ENCODE results near the gene MDH1.

MDH1 gene

DNA sequence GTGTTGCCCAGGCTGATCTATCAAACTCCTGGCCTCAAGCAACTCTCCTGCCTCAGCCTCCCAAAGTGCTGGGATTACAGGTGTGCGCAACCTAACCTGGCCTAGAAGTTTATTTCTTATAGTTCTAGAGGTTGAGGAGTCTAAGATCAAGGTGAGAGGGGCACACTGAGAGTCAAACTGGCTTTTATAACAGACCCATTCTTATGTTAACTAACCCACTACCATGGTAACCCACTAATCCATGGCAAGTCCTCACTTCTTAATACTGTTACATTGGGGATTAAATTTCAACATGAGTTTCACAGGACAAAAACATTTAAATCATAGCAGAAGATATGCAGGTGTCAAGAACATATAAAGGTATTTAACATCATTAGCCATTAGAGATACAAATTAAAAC is 50.6 kb downstream of the MDH1 start:
- DNase-seq, result no peak

DNA sequence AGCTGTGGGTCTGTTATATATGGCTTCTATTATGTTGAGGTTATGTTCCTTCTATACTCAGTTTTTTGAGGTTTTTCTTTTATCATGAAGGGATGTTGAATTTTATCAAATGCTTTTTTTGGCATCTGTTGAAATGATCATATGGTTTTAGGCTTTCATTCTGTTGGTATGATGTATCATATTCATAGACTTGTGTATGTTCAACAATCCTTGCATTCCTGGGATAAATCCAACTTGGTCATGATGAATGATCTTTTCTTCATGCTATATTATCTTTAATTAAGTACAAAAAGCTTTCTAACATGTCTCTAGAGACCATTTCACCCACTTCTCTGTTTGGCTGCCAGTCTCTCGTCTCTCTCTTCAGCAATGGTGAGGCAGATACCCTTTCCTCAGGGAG is 54.2 kb downstream of the MDH1 start:
- no peak for DNase-seq

DNA sequence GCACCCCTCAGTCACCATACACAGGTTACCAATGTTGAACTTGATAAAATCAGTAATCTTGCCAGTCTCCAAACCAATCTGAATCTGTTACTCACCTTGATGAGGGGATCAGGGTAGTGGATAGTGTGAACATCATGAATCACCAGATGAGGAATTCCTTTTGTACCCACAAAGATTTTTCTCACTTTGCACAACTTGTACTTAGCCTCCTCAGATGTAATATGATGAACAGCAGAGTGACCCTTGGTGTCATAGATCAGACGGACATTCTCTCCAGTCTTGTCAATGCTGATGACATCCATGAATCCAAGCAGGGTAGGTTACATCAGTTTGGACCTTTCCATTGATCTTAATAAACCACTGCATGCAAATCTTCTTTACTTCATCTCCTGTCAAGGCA is 54.7 kb downstream of the MDH1 start:
- DNase-seq, result no peak

DNA sequence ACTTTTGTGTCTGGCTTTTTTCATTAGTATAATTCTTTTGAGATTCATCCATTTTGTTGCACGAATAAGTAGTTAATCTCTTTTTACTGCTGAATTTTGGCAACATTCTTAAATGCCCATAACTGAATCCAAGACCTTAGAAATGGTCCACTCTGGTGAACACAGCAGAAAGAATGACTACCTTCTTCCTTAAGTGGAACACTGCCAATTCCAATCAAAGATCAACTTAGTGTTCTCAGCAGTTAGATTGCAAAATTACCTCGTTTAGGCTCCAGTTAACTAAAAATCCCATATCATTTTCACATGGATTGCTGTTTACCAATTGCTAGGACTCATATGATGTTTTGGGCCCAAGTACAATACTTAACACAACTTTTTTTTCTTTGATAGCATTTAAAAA is 59.9 kb downstream of the MDH1 start:
- DNase-seq, result no peak

DNA sequence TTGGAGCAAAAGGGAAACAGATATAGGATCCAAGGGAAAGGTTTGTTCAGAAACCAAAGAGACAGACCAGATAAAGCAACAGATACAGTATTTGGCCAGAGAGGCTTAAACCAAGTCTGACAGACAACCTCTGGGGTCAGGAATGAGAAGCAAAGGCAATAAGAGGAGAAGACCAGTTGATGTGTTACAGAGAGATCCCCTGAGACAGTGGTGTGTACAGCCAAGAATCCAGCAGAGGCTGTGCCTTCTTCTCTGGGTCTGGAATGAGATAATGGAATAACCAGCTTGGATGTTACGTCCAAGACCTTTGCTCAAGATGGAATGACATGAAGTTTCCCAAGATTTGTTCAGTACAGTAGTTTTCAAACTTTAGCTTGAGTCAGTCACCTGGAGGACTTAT is 61.1 kb downstream of the MDH1 start:
- DNase-seq, result no peak

DNA sequence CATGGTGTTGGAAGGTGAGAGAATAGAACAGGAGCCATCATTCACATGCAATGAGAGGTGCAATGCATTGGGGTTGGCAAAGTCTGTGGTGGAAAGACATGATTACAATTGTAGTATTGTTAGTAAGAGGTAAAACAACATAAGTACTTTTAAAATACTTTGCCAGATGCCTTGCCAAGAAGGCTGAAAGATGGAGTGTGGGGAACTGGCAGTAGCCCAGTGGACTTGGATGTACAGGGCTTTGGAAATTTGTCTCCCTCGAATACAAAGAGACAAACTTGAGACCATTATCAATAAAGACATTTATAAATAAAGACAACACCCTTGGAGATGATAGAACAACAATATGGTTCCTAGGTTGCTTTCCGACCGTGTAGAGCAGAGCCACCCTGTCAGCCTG is 62.0 kb downstream of the MDH1 start:
- no peak for DNase-seq

DNA sequence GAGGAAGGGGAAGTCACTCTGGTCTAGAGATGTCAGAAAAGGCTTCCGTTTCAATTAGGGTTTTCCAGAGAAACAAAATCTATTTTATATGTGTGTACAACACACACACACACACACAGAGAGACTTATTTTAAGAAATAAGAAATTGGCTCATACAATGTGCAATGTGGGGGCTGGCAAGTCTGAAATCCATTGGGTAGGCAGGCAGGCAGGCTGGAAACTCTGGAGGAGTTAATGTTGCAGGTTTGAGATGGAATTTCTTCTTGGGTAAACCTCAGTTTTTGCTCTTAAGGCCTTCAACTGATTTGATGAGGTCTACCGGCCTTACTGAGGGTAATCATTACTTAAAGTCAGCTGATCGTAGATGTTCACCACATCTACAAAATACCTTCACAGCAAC is 62.6 kb downstream of the MDH1 start:
- DNase-seq, result no peak

DNA sequence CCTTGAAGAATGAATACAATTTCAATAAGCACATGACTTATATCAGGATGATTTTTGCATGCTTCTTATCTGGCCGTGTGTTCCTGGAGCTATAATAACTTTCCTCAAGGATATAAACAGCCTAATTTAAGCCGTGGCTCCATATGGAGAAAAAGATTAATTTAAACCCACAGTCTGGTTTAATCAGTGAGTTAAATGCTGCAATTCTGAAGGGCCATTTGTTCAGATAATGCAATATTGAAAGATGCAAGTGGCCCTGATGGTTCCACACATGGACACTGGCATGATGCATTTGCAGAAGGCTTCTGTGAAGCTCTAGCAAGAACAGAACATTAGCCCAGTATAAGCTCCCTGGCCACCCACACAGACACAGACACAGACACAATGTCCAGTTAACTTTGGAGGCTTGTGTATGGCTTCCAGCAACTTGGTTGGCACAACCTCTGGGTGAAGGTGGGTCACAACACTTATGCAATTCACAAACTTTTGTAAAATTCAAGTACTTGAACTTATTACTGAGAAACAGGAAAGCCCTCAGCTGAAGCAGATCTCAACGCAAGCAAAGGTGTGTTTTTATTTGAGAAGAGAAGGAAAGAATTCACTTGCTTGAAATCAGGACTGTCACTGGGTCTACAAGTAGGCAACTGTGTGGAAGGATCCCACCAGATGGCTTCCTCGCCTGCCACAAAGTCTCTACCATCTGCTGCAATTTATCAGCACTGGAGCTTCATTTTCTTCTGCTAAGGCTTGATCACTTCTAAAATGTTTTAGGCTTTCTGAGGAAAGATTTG is 63.3 kb downstream of the MDH1 start:
- DNase-seq, result no peak

DNA sequence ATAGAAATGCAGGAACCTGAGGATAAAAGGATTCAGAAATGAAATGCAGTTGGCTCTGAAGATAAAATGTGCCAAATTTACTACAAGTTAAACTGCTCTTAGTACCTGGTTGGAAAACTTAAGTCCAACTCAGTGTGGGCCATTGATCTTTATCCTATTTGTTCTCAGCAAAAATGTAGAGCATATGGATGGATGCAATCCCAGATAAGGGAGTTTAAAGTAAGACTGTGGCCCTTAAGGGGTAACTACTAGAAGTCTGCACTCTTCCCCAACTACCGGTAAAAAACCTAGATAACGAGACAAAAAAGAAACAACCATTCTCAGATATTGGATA is 63.9 kb downstream of the MDH1 start:
- no peak for DNase-seq

DNA sequence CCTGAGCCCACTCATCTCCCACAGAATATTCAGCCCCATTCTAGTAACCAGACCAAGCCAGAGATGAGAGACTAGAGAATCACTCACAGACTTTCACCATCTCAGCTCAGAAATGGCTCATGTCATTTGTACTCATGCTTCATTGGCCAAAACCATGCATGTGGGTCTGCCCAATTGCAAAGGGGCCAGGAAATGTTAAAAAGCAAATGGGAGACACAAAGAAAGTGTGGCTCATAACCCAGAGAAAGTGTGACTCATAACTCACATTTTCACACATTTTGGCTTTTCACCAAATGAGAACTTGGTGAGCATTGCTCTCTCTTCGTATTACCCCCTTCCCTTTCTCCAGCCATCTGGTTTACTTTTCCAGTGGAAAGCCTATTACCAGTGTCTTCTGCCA is 66.2 kb downstream of the MDH1 start:
- DNase-seq, result no peak
